GM23248 (cell line): ENCODE measurements around the gene CARS1.

ENCODE experiments used
- EZH2 ChIP-seq: fragments of 200-600 bp; sonication (generic); IDR thresholded peaks from 2 replicates; pipeline ENCODE4 v1.6.1; 2018; ENCODE audit warnings: antibody characterized with exemption, mild to moderate bottlenecking; ENCODE audit not compliant: insufficient read depth, poor library complexity, severe bottlenecking
- EZH2phosphoT487 ChIP-seq: fragments of 200-600 bp; sonication (generic); IDR thresholded peaks from 2 replicates; pipeline ENCODE4 v1.6.1; 2018; ENCODE audit warnings: antibody characterized with exemption, moderate library complexity, mild to moderate bottlenecking, low read depth; ENCODE audit not compliant: insufficient read depth

- no peak for TF ChIP-seq EZH2
- no peak for TF ChIP-seq EZH2phosphoT487
Measured at GRCh38 chr11:3103076-3103475, 45.9 kb upstream of the CARS1 start.
